HepG2 (cell line): ENCODE results near the gene CPT1B. TPM values are rescaled to one million over a fixed set of nuclear protein-coding genes. Genes with fewer than 3 reads are reported as not detected.

ENCODE experiments used
- CBFB ChIP-seq: sonication (generic); formaldehyde crosslinking; IDR thresholded peaks from 2 replicates; pipeline ENCODE4 v1.4.0; 2020; ENCODE audit warnings: missing genetic modification reagents
- CREB3 ChIP-seq: sonication (generic); formaldehyde crosslinking; IDR thresholded peaks from 2 replicates; pipeline ENCODE4 v1.5.0; 2020; ENCODE audit warnings: missing genetic modification reagents
- ETV6 ChIP-seq: sonication (generic); formaldehyde crosslinking; conservative IDR thresholded peaks from 2 replicates; pipeline ENCODE4 v1.4.0; 2020; ENCODE audit warnings: missing genetic modification reagents
- GMEB2 ChIP-seq: IDR thresholded peaks from 2 replicates; pipeline ENCODE4 v1.6.1; 2016; ENCODE audit warnings: missing biosample characterization, missing genetic modification reagents, low read depth
- HES4 ChIP-seq: sonication (generic); formaldehyde crosslinking; IDR thresholded peaks from 2 replicates; pipeline ENCODE4 v1.9.0; 2021; ENCODE audit warnings: mild to moderate bottlenecking, missing genetic modification reagents, borderline replicate concordance
- HMG20B ChIP-seq: conservative IDR thresholded peaks from 2 replicates; pipeline ENCODE4 v1.6.1; 2016; ENCODE audit warnings: missing genetic modification reagents, missing compliant biosample characterization
- HMGA1 ChIP-seq: sonication (generic); formaldehyde crosslinking; conservative IDR thresholded peaks from 2 replicates; pipeline ENCODE4 v1.4.0; 2020; ENCODE audit warnings: missing genetic modification reagents
- KMT2B ChIP-seq: IDR thresholded peaks from 2 replicates; pipeline ENCODE4 v1.6.1; 2016; ENCODE audit warnings: missing genetic modification reagents, missing compliant biosample characterization
- MAZ ChIP-seq, 2 experiments: sonication (generic) in 1 of 2; formaldehyde crosslinking in 1 of 2; IDR thresholded peaks; 2 replicates each; pipeline versions ENCODE4 v1.5.0 to v1.6.1; 2012 to 2020; ENCODE audit warnings: low read depth in 2 of 2, mild to moderate bottlenecking in 2 of 2, borderline replicate concordance in 1 of 2, improper control_type of control experiment in 1 of 2, low read length in 1 of 2, missing genetic modification reagents in 1 of 2, moderate library complexity in 1 of 2
- PAF1 ChIP-seq: IDR thresholded peaks from 2 replicates; pipeline ENCODE4 v1.6.1; 2016; ENCODE audit warnings: missing genetic modification reagents, missing compliant biosample characterization
- POLR2AphosphoS2 ChIP-seq: IDR thresholded peaks from 2 replicates; pipeline ENCODE4 v1.6.1; 2011; ENCODE audit warnings: low read depth, low read length, improper control_type of control experiment
- SMYD3 ChIP-seq: sonication (generic); formaldehyde crosslinking; IDR thresholded peaks from 2 replicates; pipeline ENCODE4 v1.8.1; 2023; ENCODE audit warnings: mild to moderate bottlenecking, missing genetic modification reagents
- SNAI1 ChIP-seq: sonication (generic); formaldehyde crosslinking; IDR thresholded peaks from 2 replicates; pipeline ENCODE4 v1.5.0; 2020; ENCODE audit warnings: mild to moderate bottlenecking, missing genetic modification reagents, borderline replicate concordance
- TFDP1 ChIP-seq: IDR thresholded peaks from 2 replicates; pipeline ENCODE4 v1.6.1; 2016; ENCODE audit warnings: missing compliant biosample characterization, missing genetic modification reagents, borderline replicate concordance
- ZBTB37 ChIP-seq: sonication (generic); formaldehyde crosslinking; IDR thresholded peaks from 2 replicates; pipeline ENCODE4 v1.4.0; 2020; ENCODE audit warnings: mild to moderate bottlenecking, missing genetic modification reagents
- ZBTB46 ChIP-seq: sonication (generic); formaldehyde crosslinking; IDR thresholded peaks from 2 replicates; pipeline ENCODE4 v1.4.0; 2020; ENCODE audit warnings: mild to moderate bottlenecking, missing genetic modification reagents, borderline replicate concordance
- ZIK1 ChIP-seq: sonication (generic); formaldehyde crosslinking; IDR thresholded peaks from 2 replicates; pipeline ENCODE4 v1.5.0; 2020; ENCODE audit warnings: mild to moderate bottlenecking, low read depth, missing genetic modification reagents, borderline replicate concordance
- ZNF10 ChIP-seq: sonication (generic); formaldehyde crosslinking; IDR thresholded peaks from 2 replicates; pipeline ENCODE4 v1.4.0; 2020; ENCODE audit warnings: mild to moderate bottlenecking, low read depth, missing genetic modification reagents, borderline replicate concordance
- ZNF251 ChIP-seq: sonication (generic); formaldehyde crosslinking; IDR thresholded peaks from 2 replicates; pipeline ENCODE4 v1.9.0; 2021; ENCODE audit warnings: mild to moderate bottlenecking, missing genetic modification reagents
- ZNF549 ChIP-seq: sonication (generic); formaldehyde crosslinking; IDR thresholded peaks from 2 replicates; pipeline ENCODE4 v1.5.0; 2020; ENCODE audit warnings: missing genetic modification reagents
- ZNF567 ChIP-seq: sonication (generic); formaldehyde crosslinking; IDR thresholded peaks from 2 replicates; pipeline ENCODE4 v1.8.1; 2023; ENCODE audit warnings: mild to moderate bottlenecking, missing genetic modification reagents, borderline replicate concordance
- ZSCAN9 ChIP-seq: IDR thresholded peaks from 2 replicates; pipeline ENCODE4 v1.6.1; 2016; ENCODE audit warnings: borderline replicate concordance
- polyA plus RNA-seq, 8 experiments: library from polyadenylated mRNA; depleted of rRNA in 3 of 8; stranded (reverse) in 7 of 8; unstranded in 1 of 8; fragments of >200 nt; fragmentation: Illumina TruSeq in 4 of 8; extraction: Trizol in 4 of 8; gene quantifications; 2 replicates each; pipeline versions ENCODE4 v1.2.1 to v1.2.3, GENCODE V29; 2011 to 2016; ENCODE audit warnings: low read depth in 4 of 8, missing spikeins in 1 of 8, mixed read lengths in 1 of 8; ENCODE audit not compliant: insufficient read depth in 1 of 8
- total RNA-seq, 5 experiments: library from RNA; depleted of rRNA; stranded (reverse); fragments of >200 nt; fragmentation: Illumina TruSeq; extraction: Trizol; gene quantifications; 2 replicates each; pipeline ENCODE4 v1.2.3, GENCODE V29; 2016; ENCODE audit warnings: low read depth in 1 of 5

The CPT1B gene
- total and polyA plus RNA-seq, 2 of the 13 experiments (the other 11 are each of a cell fraction or from before 2014, with no cell fraction given) = 9.2 to 19.5 TPM

GRCh38 chr22:50525104-50525857 is 52.9 kb downstream of the CPT1B start, which contains the start of gene SCO2 (continued):
- TF ChIP-seq SNAI1 = 0 out of 2 replicates have a peak, but pooled peaks have one; percentile 58
- peak; percentile 98 for TF ChIP-seq ZNF567
- no peak for TF ChIP-seq ZBTB46
- TF ChIP-seq CBFB = peak; percentile 67; the same call in 1 of the 2 replicates
- no peak for TF ChIP-seq ZNF10 (CRISPR knock-in tag)
- TF ChIP-seq ZNF251 = no peak
- no peak for TF ChIP-seq SMYD3 (CRISPR knock-in tag)
- peak; percentile 92 for TF ChIP-seq TFDP1 (CRISPR knock-in tag)
- peak; percentile 67 for TF ChIP-seq KMT2B (CRISPR knock-in tag)
- no peak for TF ChIP-seq HMGA1 (CRISPR knock-in tag)
- peak; percentile 80; the same call in 1 of the 2 replicates for TF ChIP-seq HES4
- no peak for TF ChIP-seq GMEB2 (CRISPR knock-in tag)
- no peak for TF ChIP-seq PAF1
- TF ChIP-seq CREB3 (CRISPR knock-in tag) = no peak
- no peak for TF ChIP-seq ZBTB37 (CRISPR knock-in tag)
- 0 out of 2 replicates have a peak, but pooled peaks have one; percentile 44 for TF ChIP-seq ZNF549 (CRISPR knock-in tag)
- no peak for TF ChIP-seq ZIK1 (CRISPR knock-in tag)
- TF ChIP-seq HMG20B (CRISPR knock-in tag) = peak; percentile 67; the same call in 1 of the 2 replicates
- TF ChIP-seq ZSCAN9 (CRISPR knock-in tag) = peak; percentile 45; the same call in 1 of the 2 replicates
- peak; percentile 50; the same call in 1 of the 2 replicates for TF ChIP-seq MAZ (IDR thresholded peaks at IDR 0.05; ENCODE audit: borderline replicate concordance, low read depth, low read length)
- peak; percentile 98 for TF ChIP-seq MAZ (CRISPR knock-in tag; IDR thresholded peaks at IDR 0.05; ENCODE audit: low read depth)
- no peak for TF ChIP-seq POLR2AphosphoS2
- no peak for TF ChIP-seq ETV6 (CRISPR knock-in tag)
